A549 treated with AZD9567 at 1 μM for 4 hours (cell line): Measurements from ENCODE around the gene LGR5. TPM values are rescaled to one million over a fixed set of nuclear protein-coding genes. Genes with fewer than 3 reads are reported as not detected.

Experiments
- total RNA-seq: library from RNA; stranded (reverse); fragments of 200-300 nt; extraction: Qiagen RNA extraction; gene quantifications from 5 replicates; pipeline ENCODE4 v1.2.3, GENCODE V29; 2022; ENCODE audit not compliant: insufficient read depth

LGR5 gene
- 0.02 TPM in 1 of 5 replicates, not detected in the others for total RNA-seq

DNA sequence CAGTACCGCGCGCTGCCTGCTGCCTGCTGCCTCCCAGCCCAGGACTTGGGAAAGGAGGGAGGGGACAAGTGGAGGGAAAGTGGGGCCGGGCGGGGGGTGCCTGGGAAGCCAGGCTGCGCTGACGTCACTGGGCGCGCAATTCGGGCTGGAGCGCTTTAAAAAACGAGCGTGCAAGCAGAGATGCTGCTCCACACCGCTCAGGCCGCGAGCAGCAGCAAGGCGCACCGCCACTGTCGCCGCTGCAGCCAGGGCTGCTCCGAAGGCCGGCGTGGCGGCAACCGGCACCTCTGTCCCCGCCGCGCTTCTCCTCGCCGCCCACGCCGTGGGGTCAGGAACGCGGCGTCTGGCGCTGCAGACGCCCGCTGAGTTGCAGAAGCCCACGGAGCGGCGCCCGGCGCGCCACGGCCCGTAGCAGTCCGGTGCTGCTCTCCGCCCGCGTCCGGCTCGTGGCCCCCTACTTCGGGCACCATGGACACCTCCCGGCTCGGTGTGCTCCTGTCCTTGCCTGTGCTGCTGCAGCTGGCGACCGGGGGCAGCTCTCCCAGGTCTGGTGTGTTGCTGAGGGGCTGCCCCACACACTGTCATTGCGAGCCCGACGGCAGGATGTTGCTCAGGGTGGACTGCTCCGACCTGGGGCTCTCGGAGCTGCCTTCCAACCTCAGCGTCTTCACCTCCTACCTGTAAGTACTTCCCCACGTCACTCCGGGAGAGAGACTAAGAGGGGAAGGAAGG lies at the start of gene LGR5:
LGR5 (plus strand) TSS at position 186 of the 732 bp plus-strand sequence; CDS start at position 469, 283 bp downstream.

Other genes with a start within 250 kb of the LGR5 start
- gene ZFC3H1, start 224.1 kb downstream of the LGR5 start, total RNA-seq: 14.3 to 16.9 TPM (median 16.2 TPM) in 5 replicates
- gene THAP2, start 224.5 kb downstream of the LGR5 start, total RNA-seq: 3.8 to 7.6 TPM (median 4.7 TPM) in 5 replicates
- gene TMEM19, start 246.3 kb downstream of the LGR5 start, total RNA-seq: 29.0 to 33.1 TPM (median 31.9 TPM) in 5 replicates